CD4-positive, alpha-beta T cell treated with Interleukin-1 beta for 1 hour (primary cell): ENCODE results near the gene S100A5.
A peak's percentile ranks its signal among the peaks of the same experiment; 100 is the strongest.
"Not testable (repeated sequence)": the region's sequence is repeated elsewhere in the genome, so short reads cannot be mapped to it uniquely, and the experiment has no call there.

ENCODE experiments used
- DNase-seq, 2 donors: peaks; one replicate each; pipeline ENCODE4 v3.0.0-alpha.2; 2020 to 2022

Gene S100A5, protein sequence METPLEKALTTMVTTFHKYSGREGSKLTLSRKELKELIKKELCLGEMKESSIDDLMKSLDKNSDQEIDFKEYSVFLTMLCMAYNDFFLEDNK

DNA sequence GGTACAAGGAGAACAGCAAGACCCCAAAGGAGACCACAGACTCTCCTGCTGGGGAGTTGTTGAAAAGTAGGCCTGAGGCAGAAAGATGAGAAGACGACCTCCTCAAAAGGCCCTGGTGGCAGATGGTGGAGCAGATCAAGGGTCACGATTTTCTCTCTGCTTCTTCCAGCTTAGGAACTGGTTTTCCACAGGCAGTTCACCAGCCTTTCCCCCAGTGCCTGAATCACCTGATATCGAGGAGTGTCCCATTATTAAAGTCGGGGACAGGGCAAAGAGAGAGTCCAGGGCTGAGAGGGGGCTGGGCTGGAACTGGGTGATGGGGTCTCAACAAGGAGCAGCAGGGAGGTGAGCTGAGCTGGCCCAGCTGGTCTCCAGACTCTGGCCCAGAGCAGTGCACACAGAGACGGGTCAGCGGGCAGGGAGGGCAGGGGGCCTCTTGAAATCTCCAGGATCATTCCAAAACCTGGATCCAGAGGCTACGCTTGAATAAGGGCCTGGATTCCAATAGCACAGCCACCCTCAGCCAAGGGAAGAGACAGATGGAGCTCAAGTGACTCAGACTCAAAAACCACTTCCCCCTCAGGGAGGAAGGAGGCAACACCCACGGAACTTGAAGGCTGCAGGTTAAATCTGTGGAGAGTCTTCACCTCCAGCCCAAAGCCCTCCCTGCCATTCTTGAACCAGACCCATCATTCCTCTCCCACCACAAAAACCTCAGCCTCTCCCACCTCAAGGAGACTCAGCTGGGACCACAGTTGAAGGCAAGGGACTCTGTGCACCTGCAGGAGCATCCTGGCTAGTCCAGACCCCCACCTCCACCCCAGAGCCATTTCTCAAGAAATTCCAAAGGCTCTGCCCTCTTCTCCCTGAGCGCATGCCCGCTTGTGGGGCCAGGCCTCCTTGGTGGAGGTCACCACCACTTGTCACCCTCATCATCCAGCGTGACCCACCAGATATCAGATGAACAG, at the start of gene S100A5:
Gene S100A5 (minus strand): TSS at position 541 of the 968 bp plus-strand sequence. CDS start 743 bp downstream, outside the sequence.
- DNase-seq, result peak; percentile 62 to 67

DNA sequence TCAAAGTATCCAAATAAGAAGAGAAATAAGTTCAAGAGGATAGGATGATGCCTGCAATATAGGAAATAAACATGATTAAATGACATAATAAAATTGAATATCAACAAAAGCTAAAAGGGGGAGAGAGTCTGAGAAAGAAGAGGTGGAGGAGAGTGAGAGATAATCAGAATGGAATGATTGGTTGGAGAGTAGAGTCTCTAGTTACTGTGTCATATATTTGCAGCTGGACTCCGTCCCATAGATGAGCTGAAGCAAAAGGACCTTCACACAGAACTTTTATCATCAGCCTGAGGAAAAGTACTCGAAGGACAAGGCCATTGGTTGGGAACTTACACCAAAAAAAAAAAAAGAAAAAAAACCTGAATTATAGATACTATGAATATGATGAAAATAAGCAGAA, 47.7 kb upstream of the S100A5 start:
- DNase-seq, result no peak

DNA sequence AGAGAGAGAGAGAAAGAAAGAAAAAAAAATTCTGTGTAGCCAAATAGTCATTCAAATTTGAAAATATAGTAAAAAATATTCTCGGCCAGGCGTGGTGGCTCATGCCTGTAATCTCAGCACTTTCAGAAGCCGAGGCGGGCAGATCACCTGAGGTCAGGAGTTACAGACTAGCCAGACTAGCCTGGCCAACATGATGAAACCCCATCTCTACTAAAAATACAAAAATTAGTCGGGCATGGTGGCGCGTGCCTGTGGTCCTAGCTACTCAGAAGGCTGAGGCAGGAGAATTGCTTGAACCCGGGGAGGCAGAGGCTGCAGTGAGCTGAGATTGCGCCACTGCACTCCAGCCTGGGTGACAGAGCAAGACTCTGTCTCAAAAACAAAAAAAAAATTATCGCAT, 47.3 kb upstream of the S100A5 start:
- DNase-seq, result not testable (repeated sequence)

DNA sequence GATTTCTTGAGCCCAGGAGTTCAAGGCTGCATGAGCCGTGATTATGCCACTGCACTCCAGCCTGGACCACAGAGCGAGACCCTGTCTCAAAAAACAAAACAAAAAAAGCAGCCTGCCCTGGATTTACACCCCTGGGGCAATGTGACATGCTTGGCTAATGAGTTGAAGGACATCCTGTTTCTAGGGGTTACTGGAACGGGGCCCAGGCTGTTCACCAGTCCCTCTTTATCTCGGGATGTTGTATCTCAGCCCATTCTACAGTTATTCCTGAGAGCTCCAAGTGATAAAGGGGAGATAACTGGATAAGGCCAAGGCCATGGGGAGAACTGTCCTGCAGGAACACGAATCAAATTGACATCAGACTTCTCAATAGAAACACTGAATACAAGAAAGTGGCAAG, 46.6 kb upstream of the S100A5 start:
- DNase-seq, result no peak

DNA sequence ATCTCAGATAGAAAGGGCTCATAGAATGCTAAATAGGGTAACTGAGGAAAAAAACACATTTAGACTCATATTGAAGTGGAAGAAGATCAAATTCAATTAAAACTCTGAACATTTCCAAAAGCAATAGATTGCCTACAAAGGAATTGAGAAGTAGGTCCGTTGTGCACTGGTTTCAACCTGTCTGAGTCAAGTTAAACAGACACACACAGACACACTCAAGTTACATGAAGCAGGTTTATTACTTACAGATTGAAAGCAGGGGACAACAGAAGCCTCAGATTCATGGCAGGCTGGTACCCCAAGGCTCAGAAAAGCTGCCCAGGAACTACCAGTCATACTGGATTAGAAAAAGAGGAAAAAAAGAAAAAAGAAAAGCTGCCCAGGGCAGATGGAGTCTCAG, 45.6 kb upstream of the S100A5 start:
- no peak for DNase-seq

DNA sequence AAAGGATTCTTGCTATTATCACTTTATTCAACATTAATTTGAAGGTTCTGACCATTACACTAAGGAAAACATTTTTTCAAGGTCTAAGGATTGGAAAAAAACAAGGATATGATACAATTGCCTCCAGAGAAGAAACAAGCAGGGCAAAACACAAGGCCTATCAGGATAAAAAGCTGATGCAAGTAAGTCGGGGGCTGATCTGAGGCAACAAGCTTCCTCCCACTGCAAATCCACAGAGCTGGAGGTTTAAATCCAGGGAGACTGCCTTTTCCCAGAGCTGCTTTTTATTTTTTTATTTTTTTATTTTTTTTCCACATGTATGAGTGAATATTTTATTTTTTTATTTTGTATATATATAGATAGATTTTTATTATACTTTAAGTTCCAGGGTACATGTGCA, 44.3 kb upstream of the S100A5 start:
- no peak for DNase-seq

DNA sequence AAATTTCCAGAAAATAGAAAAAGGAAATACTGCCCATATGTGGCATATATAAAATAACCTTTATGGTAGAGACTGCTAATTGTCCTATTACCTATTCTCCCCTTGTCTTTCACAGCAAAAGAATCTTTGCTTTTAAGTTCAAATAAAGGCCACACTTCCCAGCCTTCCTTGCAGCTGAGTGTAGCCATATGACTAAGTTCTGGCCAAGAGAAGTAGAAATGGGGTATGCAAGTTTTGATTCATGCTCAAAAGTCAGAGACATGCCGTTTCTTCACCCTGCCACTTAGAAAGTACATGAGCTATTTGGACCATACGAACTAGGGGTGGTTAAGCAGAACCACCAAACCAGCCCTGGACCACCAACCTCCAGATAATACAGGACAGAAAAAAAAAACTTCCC, 43.2 kb upstream of the S100A5 start:
- DNase-seq, result no peak

DNA sequence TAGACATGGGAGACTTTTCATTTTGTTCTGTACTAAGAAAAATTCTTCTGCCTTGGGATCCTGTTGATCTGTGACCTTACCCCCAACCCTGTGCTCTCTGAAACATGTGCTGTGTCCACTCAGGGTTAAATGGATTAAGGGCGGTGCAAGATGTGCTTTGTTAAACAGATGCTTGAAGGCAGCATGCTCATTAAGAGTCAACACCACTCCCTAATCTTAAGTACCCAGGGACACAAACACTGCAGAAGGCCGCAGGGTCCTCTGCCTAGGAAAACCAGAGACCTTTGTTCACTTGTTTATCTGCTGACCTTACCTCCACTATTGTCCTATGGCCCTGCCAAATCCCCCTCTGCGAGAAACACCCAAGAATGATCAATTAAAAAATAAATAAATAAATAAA, 42.8 kb upstream of the S100A5 start:
- not testable (repeated sequence) for DNase-seq

DNA sequence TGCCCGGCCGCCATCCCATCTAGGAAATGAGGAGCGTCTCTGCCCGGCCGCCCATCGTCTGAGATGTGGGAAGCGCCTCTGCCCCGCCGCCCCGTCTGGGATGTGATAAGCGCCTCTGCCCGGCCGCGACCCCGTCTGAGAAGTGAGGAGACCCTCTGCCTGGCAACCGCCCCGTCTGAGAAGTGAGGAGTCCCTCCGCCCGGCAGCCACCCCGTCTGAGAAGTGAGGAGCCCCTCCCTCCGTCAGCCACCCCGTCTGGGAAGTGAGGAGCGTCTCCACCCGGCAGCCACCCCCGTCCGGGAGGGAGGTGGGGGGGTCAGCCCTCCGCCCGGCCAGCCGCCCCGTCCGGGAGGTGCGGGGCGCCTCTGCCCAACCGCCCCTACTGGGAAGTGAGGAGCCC, 42.1 kb upstream of the S100A5 start:
- not testable (repeated sequence) for DNase-seq

DNA sequence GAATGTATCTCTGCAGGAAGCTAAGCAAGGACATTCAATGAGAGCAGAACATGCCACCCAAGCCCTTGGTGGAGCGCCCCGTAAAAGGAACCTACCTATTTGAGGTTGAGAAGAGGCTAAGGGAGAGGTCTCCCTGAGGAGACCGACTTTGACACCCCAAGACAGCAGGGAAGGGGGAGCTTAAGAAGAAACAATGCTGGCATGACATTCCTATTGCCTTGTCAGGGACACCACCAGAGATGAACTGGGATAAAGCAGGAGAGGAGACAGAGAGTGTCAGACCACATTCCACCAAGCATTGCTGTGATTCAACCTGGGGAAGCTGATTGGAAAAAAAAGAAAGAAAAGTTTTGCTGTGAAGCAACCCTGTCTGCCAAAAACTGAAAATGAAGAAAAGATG, 38.2 kb upstream of the S100A5 start:
- DNase-seq, result no peak

DNA sequence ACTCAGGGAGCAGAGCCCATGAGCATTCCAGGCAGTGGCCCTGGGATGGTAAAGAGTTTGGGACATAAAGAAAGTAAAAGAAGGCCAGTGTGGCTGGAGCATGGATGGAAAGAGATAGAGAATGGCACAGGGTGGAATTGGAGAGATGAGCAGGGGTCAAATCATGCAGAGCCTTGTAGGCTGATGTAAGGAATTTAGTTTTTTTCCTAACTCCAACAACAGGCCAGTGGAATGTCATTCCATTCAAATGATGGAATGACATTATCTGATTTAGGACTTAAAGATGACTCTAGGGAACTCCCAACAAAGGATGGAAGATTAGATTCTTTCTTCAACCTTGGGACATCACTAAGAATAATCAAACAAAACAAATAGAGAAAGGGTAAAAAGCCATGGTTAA, 37.8 kb upstream of the S100A5 start:
- no peak for DNase-seq

DNA sequence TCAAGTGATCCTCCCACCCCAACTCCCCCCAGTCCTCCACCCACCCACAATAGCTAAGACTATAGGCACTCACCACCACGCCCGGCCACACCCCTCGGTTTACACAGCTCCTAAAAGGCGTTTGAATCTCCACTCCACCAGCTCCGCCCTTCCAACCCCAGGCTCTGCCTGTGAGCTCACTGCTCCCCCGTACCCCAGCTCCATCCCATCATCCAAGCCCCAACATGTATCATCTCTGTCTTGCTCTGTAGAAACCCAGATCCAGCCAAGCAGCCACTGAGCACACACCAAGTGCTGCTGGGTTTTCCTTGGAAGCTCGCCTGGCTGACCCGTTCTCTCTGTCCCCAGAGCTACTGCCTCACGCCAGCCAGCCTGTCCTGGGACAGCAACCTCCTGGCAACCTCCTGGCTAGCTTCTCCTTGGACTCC, 36.9 kb upstream of the S100A5 start:
- no peak for DNase-seq

DNA sequence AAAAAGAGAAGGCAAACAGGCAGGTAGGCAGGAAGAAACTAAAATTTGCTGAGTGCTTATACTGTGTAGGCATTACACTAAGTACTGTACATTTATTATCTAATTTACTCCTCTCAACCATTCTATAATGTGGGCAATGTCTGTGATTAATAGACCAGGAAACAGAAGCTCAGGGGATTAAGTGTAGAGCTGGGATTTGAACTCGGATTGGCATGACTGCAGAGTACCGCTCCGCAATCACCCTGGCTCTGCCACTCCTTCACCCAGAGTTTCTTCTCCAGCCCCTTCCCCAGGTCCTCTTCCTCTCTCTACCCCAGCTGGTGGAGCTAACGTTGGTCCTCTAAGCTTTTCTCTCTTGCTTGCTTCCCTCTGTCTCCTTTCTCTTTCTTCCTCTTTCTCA, 36.4 kb upstream of the S100A5 start:
- no peak for DNase-seq

DNA sequence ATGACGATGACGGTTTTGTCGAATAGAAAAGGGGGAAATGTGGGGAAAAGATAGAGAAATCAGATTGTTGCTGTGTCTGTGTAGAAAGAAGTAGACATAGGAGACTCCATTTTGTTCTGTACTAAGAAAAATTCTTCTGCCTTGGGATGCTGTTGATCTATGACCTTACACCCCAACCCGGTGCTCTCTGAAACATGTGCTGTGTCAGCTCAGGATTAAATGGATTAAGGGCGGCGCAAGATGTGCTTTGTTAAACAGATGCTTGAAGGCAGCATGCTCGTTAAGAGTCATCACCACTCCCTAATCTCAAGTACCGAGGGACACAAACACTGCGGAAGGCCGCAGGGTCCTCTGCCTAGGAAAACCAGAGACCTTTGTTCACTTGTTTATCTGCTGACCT, 34.8 kb upstream of the S100A5 start:
- not testable (repeated sequence) for DNase-seq

DNA sequence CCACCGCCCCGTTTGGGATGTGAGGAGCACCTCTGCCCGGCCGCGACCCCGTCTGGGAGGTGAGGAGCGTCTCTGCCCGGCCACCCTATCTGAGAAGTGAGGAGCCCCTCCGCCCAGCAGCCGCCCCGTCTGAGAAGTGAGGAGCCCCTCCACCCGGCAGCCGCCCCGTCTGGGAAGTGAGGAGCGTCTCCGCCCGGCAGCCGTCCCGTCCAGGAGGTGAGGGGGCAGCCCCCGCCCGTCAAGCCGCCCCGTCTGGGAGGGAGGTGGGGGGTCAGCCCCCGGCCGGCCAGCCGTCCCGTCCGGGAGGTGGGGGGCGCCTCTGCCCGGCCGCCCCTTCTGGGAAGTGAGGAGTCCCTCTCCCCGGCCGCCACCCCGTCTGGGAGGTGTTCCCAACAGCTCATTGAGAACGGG, 34.4 kb upstream of the S100A5 start:
- DNase-seq, result not testable (repeated sequence)

DNA sequence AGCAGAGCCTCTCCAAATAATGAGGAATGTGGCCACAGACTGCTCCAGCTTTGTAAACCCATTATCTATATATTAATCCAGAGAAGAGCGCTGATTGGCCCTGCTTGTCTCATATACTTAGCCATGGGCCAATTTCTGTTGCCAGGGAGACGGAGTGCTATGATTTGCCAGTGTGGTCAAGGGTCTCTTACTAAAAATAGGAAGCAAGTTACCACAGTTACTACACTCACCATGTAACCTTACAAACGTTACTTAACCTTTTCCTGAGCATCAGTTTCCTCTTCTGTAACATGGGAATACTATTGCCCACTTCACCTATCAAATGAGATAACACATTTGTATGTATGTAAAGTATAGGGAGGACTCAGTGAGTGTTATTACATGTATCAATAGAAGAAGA, 32.6 kb upstream of the S100A5 start:
- no peak for DNase-seq

DNA sequence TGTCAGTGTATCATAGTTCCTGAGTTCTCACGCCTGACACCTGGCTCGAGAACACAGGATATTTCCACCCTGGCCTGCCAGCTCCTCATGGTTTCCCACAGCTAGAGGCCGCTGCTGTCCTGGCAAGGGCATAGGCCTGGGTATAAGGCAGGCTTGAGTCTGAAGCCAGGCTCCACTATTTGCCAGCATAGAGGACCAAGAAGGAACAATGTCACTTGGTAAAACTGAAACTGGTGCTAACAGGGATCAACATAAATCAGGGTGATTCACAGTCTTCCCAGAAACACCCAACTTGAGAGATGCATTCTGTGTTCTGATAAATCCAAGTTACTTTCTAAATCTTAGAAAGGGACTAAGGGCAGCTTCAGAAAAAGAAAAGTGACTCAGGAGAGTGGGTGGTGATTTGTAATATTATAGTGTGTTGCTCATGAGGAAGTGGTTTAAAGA, 31.9 kb upstream of the S100A5 start:
- DNase-seq, result peak; percentile 52 to 69

DNA sequence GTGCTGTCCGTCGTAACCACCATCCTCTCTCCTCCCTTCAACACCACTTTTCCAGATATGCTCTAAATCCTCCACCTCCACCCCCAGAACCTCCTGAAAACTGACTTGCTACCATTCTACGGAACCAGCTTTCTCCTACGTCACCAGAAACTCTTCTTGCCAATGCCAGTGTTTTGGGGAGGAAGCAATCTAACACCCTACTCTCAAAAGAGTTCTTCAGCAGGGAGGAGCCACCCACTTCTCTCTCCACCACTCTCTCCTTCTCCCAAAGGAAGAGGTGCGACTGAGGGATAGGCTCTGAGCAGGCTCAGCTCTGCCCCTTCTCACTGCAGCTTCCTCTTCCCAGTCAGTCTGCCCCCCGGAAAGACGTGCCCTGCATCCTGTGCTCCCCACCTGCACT, 31.0 kb upstream of the S100A5 start:
- no peak for DNase-seq

DNA sequence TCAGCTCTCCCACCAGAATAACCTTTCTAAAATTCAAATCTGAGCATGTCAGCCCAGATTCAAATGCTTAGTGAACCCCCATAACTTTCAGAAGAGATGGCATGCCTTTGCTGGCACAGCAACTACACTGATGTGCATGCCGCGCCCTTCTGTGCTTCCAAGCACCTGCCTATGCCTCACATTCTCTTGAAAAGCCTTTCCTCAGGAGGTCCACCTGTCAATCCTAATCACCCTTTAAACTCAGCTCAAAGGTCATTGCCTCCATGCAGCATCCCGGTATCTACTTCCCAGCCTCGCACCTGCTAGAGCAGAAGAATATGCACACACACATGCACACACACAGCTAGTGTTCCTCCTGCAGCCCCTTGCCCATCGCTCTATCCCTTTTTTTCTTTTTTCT, 30.1 kb upstream of the S100A5 start:
- DNase-seq, result no peak

DNA sequence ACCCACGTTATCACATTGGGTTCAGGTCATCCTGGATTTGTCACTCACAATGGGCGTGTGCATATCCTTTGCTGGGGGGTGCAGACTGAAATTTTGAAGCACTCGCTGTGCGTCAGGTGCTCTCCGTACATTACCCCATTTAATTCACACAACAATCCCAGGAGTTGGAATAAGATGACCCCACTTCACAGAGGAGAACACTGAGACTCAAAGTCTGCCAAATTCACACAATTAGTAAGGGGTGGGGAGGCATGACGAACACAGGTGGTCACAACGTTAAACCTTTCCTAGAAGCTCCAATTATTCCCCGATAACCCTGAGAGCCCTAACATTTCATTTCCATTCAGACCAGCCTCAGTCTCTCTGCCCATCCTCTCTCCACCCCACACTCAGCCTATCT, 28.7 kb upstream of the S100A5 start:
- DNase-seq, result no peak

DNA sequence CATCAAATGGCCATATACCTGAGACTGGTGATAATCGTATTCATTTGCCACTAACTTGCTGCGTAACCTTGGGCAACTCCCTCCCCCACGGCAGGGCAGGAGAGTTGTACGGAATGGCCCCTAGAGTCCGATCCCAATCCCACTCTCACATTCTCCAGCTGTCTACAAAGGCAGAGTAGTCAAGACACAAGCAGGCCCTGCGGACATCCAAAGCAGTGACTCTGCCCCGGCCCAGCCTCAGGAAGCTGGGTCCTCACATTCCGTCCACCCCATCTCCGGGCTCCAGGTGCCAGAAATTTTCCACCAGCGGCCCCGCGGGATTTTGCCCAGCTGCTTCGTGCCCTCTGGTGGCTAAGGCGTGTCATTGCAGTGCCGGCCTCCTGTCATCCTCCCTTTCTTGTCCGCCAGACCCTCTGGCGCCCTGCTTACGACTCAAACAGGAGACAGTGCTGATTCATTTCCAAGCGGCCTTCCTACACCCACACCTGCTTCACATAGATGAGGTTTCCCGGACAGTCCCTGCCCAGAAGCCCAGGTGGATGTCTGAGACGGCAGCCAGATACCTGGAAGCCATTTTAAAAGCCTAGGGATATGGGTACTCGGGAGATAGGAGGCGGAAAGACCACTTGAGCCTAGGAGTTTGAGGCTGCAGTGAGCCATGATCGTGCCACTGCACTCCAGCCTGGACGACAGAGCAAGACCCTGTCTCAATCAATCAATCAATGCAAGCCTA, 27.8 kb upstream of the S100A5 start:
- DNase-seq, result peak; percentile 77 to 82

DNA sequence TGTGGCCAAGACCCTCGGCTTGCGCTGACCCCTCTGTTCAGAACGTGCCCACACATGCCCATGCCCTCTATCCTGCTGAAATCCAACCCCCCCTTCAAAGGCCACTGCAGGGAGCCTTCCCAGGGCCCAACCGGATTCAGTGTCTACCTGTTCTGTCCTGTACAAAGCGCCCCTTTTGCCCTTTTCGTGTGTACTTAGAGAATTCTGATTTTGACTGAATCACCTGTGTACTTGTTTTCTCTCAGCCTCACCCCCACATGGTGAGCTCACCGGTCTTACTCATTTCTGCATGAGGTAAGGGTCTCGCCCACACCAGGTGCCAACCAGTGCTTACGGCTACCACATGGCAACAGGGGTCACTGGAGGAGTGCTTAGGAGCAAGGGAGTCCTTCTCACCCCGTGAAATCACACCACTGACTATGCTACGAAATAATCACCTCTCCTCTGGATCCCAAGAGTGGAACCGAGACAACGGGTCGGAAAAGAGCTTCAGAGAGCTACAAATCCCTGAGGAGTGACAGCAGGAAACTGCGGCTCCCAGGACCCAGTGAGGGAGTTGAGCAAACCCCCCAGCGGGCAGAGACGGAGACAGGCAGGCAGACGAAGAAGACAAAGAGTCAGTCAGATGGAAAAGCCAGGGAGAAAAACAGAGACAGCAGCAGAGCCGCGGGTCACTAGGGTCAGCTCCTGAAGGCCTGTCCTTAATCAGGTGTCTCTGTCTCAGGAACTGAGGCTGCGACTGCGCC, 27.1 kb upstream of the S100A5 start:
- no peak for DNase-seq
